SK-N-SH (cell line): Measurements from ENCODE around the gene CHD1L.

Experiments used
- CTCF ChIP-seq: fragments of 200-600 bp; sonication (generic); IDR thresholded peaks from 2 replicates; pipeline ENCODE4 v1.6.1; 2017; ENCODE audit warnings: antibody characterized with exemption, mild to moderate bottlenecking, moderate library complexity
- EZH2phosphoT487 ChIP-seq: fragments of 200-600 bp; sonication (generic); IDR thresholded peaks from 2 replicates; pipeline ENCODE4 v1.6.1; 2017; ENCODE audit warnings: low read depth, mixed run types, mild to moderate bottlenecking, antibody characterized with exemption, moderate library complexity, borderline replicate concordance
- POLR2AphosphoS5 ChIP-seq: IDR thresholded peaks from 2 replicates; pipeline ENCODE4 v1.6.1; 2012; ENCODE audit warnings: low read depth, low read length
- REST ChIP-seq: IDR thresholded peaks from 2 replicates; pipeline ENCODE4 v1.6.1; 2012; ENCODE audit warnings: mild to moderate bottlenecking, low read depth, low read length, moderate library complexity
- SIN3A ChIP-seq: IDR thresholded peaks from 2 replicates; pipeline ENCODE4 v1.6.1; 2012; ENCODE audit warnings: low read depth, mild to moderate bottlenecking, low read length, moderate library complexity, borderline replicate concordance
- TCF12 ChIP-seq: IDR thresholded peaks from 2 replicates; pipeline ENCODE4 v1.4.0; 2012
- USF2 ChIP-seq: fragments of 150-350 bp; IDR thresholded peaks from 2 replicates; pipeline ENCODE4 v1.6.1; 2017; ENCODE audit warnings: antibody characterized with exemption, low read length, low read depth, borderline replicate concordance
- YY1 ChIP-seq: IDR thresholded peaks from 2 replicates; pipeline ENCODE4 v1.4.0; 2012; ENCODE audit warnings: low read depth, mild to moderate bottlenecking
- ZBTB33 ChIP-seq: IDR thresholded peaks from 2 replicates; pipeline ENCODE4 v1.4.0; 2012; ENCODE audit warnings: low read depth, borderline replicate concordance

GRCh38 chr1:147292012-147292411 lies 49.5 kb downstream of the CHD1L start:
- TF ChIP-seq TCF12 (0 out of 2 replicates have a peak, but pooled peaks have one; percentile 5), YY1 (no peak), CTCF (no peak), ZBTB33 (no peak), POLR2AphosphoS5 (no peak), REST (no peak), SIN3A (no peak), USF2 (no peak), EZH2phosphoT487 (no peak)
